H9 (cell line): Measurements from ENCODE around the gene DYNC2H1. TPM values are rescaled to one million over a fixed set of nuclear protein-coding genes. Genes with fewer than 3 reads are reported as not detected.

ENCODE experiments used
- DNase-seq: peaks from one replicate; pipeline ENCODE4 v3.0.0-alpha.2; 2017
- H2AFZ ChIP-seq: one replicate; pipeline ENCODE4 v1.6.1; 2013; ENCODE audit warnings: mild to moderate bottlenecking, low read length, control low read depth, moderate library complexity
- H2AK5ac ChIP-seq: 2 replicates; pipeline ENCODE4 v1.6.1; 2013; ENCODE audit warnings: low read length, control low read depth, mixed read lengths; ENCODE audit not compliant: insufficient read length
- H2BK120ac ChIP-seq: one replicate; pipeline ENCODE4 v1.6.1; 2013; ENCODE audit warnings: low read depth, mild to moderate bottlenecking, low read length, control low read depth, inconsistent platforms; ENCODE audit not compliant: poor library complexity, severe bottlenecking
- H2BK12ac ChIP-seq: 2 replicates; pipeline ENCODE4 v1.6.1; 2013; ENCODE audit warnings: low read length, control low read depth, mixed read lengths, low read depth; ENCODE audit not compliant: insufficient read length
- H2BK15ac ChIP-seq: 2 replicates; pipeline ENCODE4 v1.6.1; 2013; ENCODE audit warnings: low read depth, low read length, control low read depth
- H2BK20ac ChIP-seq: one replicate; pipeline ENCODE4 v1.6.1; 2013; ENCODE audit warnings: low read depth, mild to moderate bottlenecking, low read length, control low read depth, inconsistent platforms; ENCODE audit not compliant: poor library complexity, severe bottlenecking
- H2BK5ac ChIP-seq: 2 replicates; pipeline ENCODE4 v1.6.1; 2013; ENCODE audit warnings: low read length, control low read depth, mixed read lengths; ENCODE audit not compliant: insufficient read length
- H3K14ac ChIP-seq: 2 replicates; pipeline ENCODE4 v1.6.1; 2013; ENCODE audit warnings: low read length, control low read depth; ENCODE audit not compliant: insufficient read depth
- H3K18ac ChIP-seq: 2 replicates; pipeline ENCODE4 v1.6.1; 2013; ENCODE audit warnings: low read depth, mild to moderate bottlenecking, mixed read lengths, low read length, control low read depth; ENCODE audit not compliant: insufficient read length
- H3K23ac ChIP-seq: 2 replicates; pipeline ENCODE4 v1.6.1; 2013; ENCODE audit warnings: low read length, control low read depth, mixed read lengths, low read depth; ENCODE audit not compliant: insufficient read length
- H3K23me2 ChIP-seq: 2 replicates; pipeline ENCODE4 v1.6.1; 2013; ENCODE audit warnings: low read depth, mild to moderate bottlenecking, mixed read lengths, low read length, control low read depth; ENCODE audit not compliant: insufficient read length, poor library complexity, severe bottlenecking
- H3K27ac ChIP-seq: 2 replicates; pipeline ENCODE4 v1.5.1; 2013; ENCODE audit warnings: low read length, control low read depth, mixed read lengths, low read depth; ENCODE audit not compliant: insufficient read length
- H3K27me3 ChIP-seq: 2 replicates; pipeline ENCODE4 v1.6.1; 2013; ENCODE audit warnings: low read length, control low read depth, inconsistent platforms; ENCODE audit not compliant: insufficient read depth
- H3K4ac ChIP-seq: 2 replicates; pipeline ENCODE4 v1.6.1; 2013; ENCODE audit warnings: low read depth, mild to moderate bottlenecking, control low read depth, inconsistent platforms, low read length, moderate library complexity
- H3K4me1 ChIP-seq: 2 replicates; pipeline ENCODE4 v1.6.1; 2013; ENCODE audit warnings: low read length, control low read depth, inconsistent platforms; ENCODE audit not compliant: insufficient read depth
- H3K4me2 ChIP-seq: 2 replicates; pipeline ENCODE4 v1.6.1; 2013; ENCODE audit warnings: low read length, control low read depth, mixed read lengths; ENCODE audit not compliant: insufficient read length, insufficient read depth
- H3K56ac ChIP-seq: 2 replicates; pipeline ENCODE4 v1.6.1; 2013; ENCODE audit warnings: low read depth, mild to moderate bottlenecking, mixed read lengths, low read length, control low read depth; ENCODE audit not compliant: insufficient read length
- H3K79me1 ChIP-seq: 2 replicates; pipeline ENCODE4 v1.6.1; 2013; ENCODE audit warnings: low read depth, mild to moderate bottlenecking, moderate library complexity, low read length, control low read depth, inconsistent platforms; ENCODE audit not compliant: insufficient read depth, poor library complexity, severe bottlenecking
- H3K79me2 ChIP-seq: 2 replicates; pipeline ENCODE4 v1.6.1; 2013; ENCODE audit warnings: low read length, control low read depth, inconsistent platforms; ENCODE audit not compliant: insufficient read depth
- H3K9ac ChIP-seq: 2 replicates; pipeline ENCODE4 v1.6.1; 2013; ENCODE audit warnings: low read length, control low read depth, mixed read lengths; ENCODE audit not compliant: insufficient read length; ENCODE audit errors: extremely low read depth
- H3K9me3 ChIP-seq: one replicate; pipeline ENCODE4 v1.6.1; 2013; ENCODE audit warnings: low read depth, low read length, inconsistent platforms; ENCODE audit not compliant: control insufficient read depth
- H3T11ph ChIP-seq: one replicate; pipeline ENCODE4 v1.6.1; 2013; ENCODE audit warnings: mild to moderate bottlenecking, low read length, control low read depth, inconsistent platforms
- H4K20me1 ChIP-seq: one replicate; pipeline ENCODE4 v1.6.1; 2013; ENCODE audit not compliant: control insufficient read depth, insufficient read length, insufficient read depth
- H4K5ac ChIP-seq: 2 replicates; pipeline ENCODE4 v1.6.1; 2013; ENCODE audit warnings: low read depth, mild to moderate bottlenecking, mixed read lengths, low read length, control low read depth; ENCODE audit not compliant: insufficient read length
- H4K8ac ChIP-seq: replicated peaks from 2 replicates; pipeline ENCODE4 v1.6.1; 2013; ENCODE audit warnings: low read length, control low read depth, mixed read lengths, low read depth; ENCODE audit not compliant: insufficient read length
- H4K91ac ChIP-seq: 2 replicates; pipeline ENCODE4 v1.6.1; 2013; ENCODE audit warnings: low read depth, mild to moderate bottlenecking, moderate library complexity, mixed read lengths, low read length, control low read depth; ENCODE audit not compliant: insufficient read length
- H3K27ac Mint-ChIP-seq, 3 experiments: 2 replicates in 2 of 3; 3 replicates in 1 of 3; pipeline ENCODE4 v1.8.0; 2020 to 2021; ENCODE audit warnings: mixed read lengths in 3 of 3, mild to moderate bottlenecking in 1 of 3, moderate library complexity in 1 of 3
- H3K27me3 Mint-ChIP-seq: 2 replicates; pipeline ENCODE4 v1.8.0; 2021; ENCODE audit warnings: low read depth, mild to moderate bottlenecking, moderate library complexity, mixed read lengths
- H3K36me3 Mint-ChIP-seq, 3 experiments: 2 replicates in 2 of 3; 3 replicates in 1 of 3; pipeline ENCODE4 v1.8.0; 2020 to 2021; ENCODE audit warnings: low read depth in 3 of 3, mixed read lengths in 3 of 3; ENCODE audit not compliant: insufficient read depth in 1 of 3
- H3K4me1 Mint-ChIP-seq, 2 experiments: 2 replicates each; pipeline ENCODE4 v1.8.0; 2020; ENCODE audit warnings: mixed read lengths in 2 of 2
- H3K4me3 Mint-ChIP-seq, 2 experiments: 2 replicates in 1 of 2; 3 replicates in 1 of 2; pipeline ENCODE4 v1.8.0; 2020 to 2021; ENCODE audit warnings: mild to moderate bottlenecking in 2 of 2, mixed read lengths in 2 of 2, moderate library complexity in 1 of 2
- H3K9me3 Mint-ChIP-seq, 2 experiments: 2 replicates in 1 of 2; 3 replicates in 1 of 2; pipeline ENCODE4 v1.8.0; 2020; ENCODE audit warnings: mild to moderate bottlenecking in 2 of 2, mixed read lengths in 2 of 2, moderate library complexity in 1 of 2
- WGBS: extraction: QIAGEN DNeasy Blood & Tissue Kit; methylation state at CpG from one replicate; pipeline ENCODE4 v1.1.7; 2013; ENCODE audit warnings: missing lambda C conversion rate, low lambda C conversion rate, mixed read lengths; ENCODE audit not compliant: insufficient read length; ENCODE audit errors: extremely low coverage; 5-methylcytosine and 5-hydroxymethylcytosine counted together
- total RNA-seq: library from RNA; stranded (reverse); gene quantifications from 2 replicates; pipeline ENCODE4 v1.2.1, GENCODE V29; 2021
- TF ChIP-seq, protein P1 (sequence below): fragments of 200-600 bp; sonication (generic); conservative IDR thresholded peaks from 3 replicates; pipeline ENCODE4 v1.8.0; 2021; ENCODE audit warnings: antibody characterized with exemption, mild to moderate bottlenecking

The DYNC2H1 gene
- total RNA-seq, 1 experiment from 2014 or later, result 13.2 TPM

DNA sequence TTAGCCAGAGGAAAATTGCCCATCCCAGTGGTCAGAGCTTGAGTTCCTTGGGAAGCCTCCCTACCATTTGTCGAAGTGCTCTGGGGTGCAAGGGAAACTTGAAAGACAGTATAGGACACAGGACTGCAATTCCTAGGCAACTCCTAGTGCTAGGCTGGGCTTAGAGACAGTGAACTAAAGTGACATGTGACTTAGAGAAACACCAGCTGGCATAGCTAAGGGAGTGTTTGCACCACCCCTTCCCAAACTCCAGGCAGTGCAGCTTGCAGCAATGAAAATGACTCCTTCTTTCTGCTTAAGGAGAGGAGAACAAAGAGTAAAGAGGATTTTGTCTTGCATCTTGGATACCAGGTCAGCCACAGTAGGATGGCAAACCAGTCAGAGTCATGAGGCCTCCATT is 388.0 kb downstream of the DYNC2H1 start:
- H3K56ac ChIP-seq, result no peak overlapping the region
- no peaks in the 10 kb centered on the region for H3K27me3 ChIP-seq
- H2BK120ac ChIP-seq, result no peak overlapping the region
- no peak overlapping the region for H4K8ac ChIP-seq
- Mint-ChIP-seq H3K4me3 (no peak overlapping the region), H3K36me3 (no peaks in the 10 kb centered on the region; a peak in 1 of 7 replicates), H3K27ac (no peak overlapping the region), H3K4me1 (peaks cover 23 to 29% of the 10 kb centered on the region in 2 experiments), H3K27me3 (no peaks in the 10 kb centered on the region), H3K9me3 (no peaks in the 10 kb centered on the region)
- no peak overlapping the region for H3K4ac ChIP-seq
- no peaks in the 10 kb centered on the region for H3K23me2 ChIP-seq
- peaks cover 3% of the 10 kb centered on the region; the same call in 1 of the 2 replicates for H3K4me1 ChIP-seq
- H2AFZ ChIP-seq, result no peak overlapping the region
- no peak overlapping the region for H4K91ac ChIP-seq
- H2BK15ac ChIP-seq, result no peak overlapping the region
- no peak overlapping the region for H3K23ac ChIP-seq
- no peak overlapping the region for H3K4me2 ChIP-seq
- no peak overlapping the region for H3K27ac ChIP-seq
- WGBS, result no CpG with 5 or more reads among the region's 1 CpG
- H3K18ac ChIP-seq, result no peak overlapping the region
- H3T11ph ChIP-seq, result no peak overlapping the region
- no peaks in the 10 kb centered on the region for H3K79me2 ChIP-seq
- no peaks in the 10 kb centered on the region for H3K79me1 ChIP-seq
- no peak overlapping the region for H3K9ac ChIP-seq
- no peak overlapping the region; the same call in 1 of the 2 replicates for H3K14ac ChIP-seq
- DNase-seq, result no peak
- TF ChIP-seq, protein P1, sequence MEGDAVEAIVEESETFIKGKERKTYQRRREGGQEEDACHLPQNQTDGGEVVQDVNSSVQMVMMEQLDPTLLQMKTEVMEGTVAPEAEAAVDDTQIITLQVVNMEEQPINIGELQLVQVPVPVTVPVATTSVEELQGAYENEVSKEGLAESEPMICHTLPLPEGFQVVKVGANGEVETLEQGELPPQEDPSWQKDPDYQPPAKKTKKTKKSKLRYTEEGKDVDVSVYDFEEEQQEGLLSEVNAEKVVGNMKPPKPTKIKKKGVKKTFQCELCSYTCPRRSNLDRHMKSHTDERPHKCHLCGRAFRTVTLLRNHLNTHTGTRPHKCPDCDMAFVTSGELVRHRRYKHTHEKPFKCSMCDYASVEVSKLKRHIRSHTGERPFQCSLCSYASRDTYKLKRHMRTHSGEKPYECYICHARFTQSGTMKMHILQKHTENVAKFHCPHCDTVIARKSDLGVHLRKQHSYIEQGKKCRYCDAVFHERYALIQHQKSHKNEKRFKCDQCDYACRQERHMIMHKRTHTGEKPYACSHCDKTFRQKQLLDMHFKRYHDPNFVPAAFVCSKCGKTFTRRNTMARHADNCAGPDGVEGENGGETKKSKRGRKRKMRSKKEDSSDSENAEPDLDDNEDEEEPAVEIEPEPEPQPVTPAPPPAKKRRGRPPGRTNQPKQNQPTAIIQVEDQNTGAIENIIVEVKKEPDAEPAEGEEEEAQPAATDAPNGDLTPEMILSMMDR, result no peak
- H2BK12ac ChIP-seq, result no peak overlapping the region
- no peak overlapping the region for H2AK5ac ChIP-seq
- no peak overlapping the region for H2BK5ac ChIP-seq
- no peak overlapping the region for H2BK20ac ChIP-seq
- no peaks in the 10 kb centered on the region for H4K20me1 ChIP-seq
- no peaks in the 10 kb centered on the region for H3K9me3 ChIP-seq
- H4K5ac ChIP-seq, result no peak overlapping the region
